Measurements from ENCODE around the gene SMIM10L2A. TPM values are rescaled to one million over a fixed set of nuclear protein-coding genes. Genes with fewer than 3 reads are reported as not detected.

The SMIM10L2A gene
- total RNA-seq, 1 donor from 2014 or later, result 7.8 TPM

GRCh38 chrX:135432881-135433521 lies 11.3 kb downstream of the SMIM10L2A start:
- H3K36me3 Mint-ChIP-seq, result no peaks in the 10 kb centered on the region
- peaks cover 24% of the 10 kb centered on the region for H3K9me3 Mint-ChIP-seq
- TF ChIP-seq CTCF (IDR thresholded peaks at IDR 0.05; ENCODE audit: unreplicated experiment), result no peak
- no peak overlapping the region for H3K27ac Mint-ChIP-seq
- H3K27me3 Mint-ChIP-seq (ENCODE audit: low read depth), result peaks cover 12% of the 10 kb centered on the region
- no peak overlapping the region for H3K4me3 Mint-ChIP-seq
- no peaks in the 10 kb centered on the region for H3K4me1 Mint-ChIP-seq
- DNase-seq (ENCODE audit: low spot score in 2 of 2, unreplicated experiment in 2 of 2), result no peak

GRCh38 chrX:135433531-135434257 lies 11.9 kb downstream of the SMIM10L2A start:
- peaks cover 12% of the 10 kb centered on the region for H3K27me3 Mint-ChIP-seq (ENCODE audit: low read depth)
- no peak for DNase-seq (ENCODE audit: low spot score in 2 of 2, unreplicated experiment in 2 of 2)
- no peak overlapping the region for H3K27ac Mint-ChIP-seq
- no peaks in the 10 kb centered on the region for H3K4me1 Mint-ChIP-seq
- TF ChIP-seq CTCF (IDR thresholded peaks at IDR 0.05; ENCODE audit: unreplicated experiment), result no peak
- no peaks in the 10 kb centered on the region for H3K36me3 Mint-ChIP-seq
- H3K4me3 Mint-ChIP-seq, result no peak overlapping the region
- peaks cover 24% of the 10 kb centered on the region for H3K9me3 Mint-ChIP-seq

- no peak for DNase-seq (ENCODE audit: low spot score in 2 of 2, unreplicated experiment in 2 of 2)
- no peak overlapping the region for H3K27ac Mint-ChIP-seq
- no peaks in the 10 kb centered on the region for H3K4me1 Mint-ChIP-seq
- no peak for TF ChIP-seq CTCF (IDR thresholded peaks at IDR 0.05; ENCODE audit: unreplicated experiment)
- H3K9me3 Mint-ChIP-seq, result peaks cover 20% of the 10 kb centered on the region
- no peaks in the 10 kb centered on the region for H3K36me3 Mint-ChIP-seq
- H3K4me3 Mint-ChIP-seq, result no peak overlapping the region
- peaks cover 5% of the 10 kb centered on the region for H3K27me3 Mint-ChIP-seq (ENCODE audit: low read depth)
Observed at GRCh38 chrX:135434258-135435138, 12.8 kb downstream of the SMIM10L2A start.

GRCh38 chrX:135435139-135435922 lies 13.6 kb downstream of the SMIM10L2A start:
- DNase-seq (ENCODE audit: low spot score in 2 of 2, unreplicated experiment in 2 of 2), result no peak
- H3K27ac Mint-ChIP-seq, result no peak overlapping the region
- H3K4me3 Mint-ChIP-seq, result no peak overlapping the region
- peaks cover 22% of the 10 kb centered on the region for H3K9me3 Mint-ChIP-seq
- H3K4me1 Mint-ChIP-seq, result no peaks in the 10 kb centered on the region
- TF ChIP-seq CTCF (IDR thresholded peaks at IDR 0.05; ENCODE audit: unreplicated experiment), result no peak
- H3K36me3 Mint-ChIP-seq, result no peaks in the 10 kb centered on the region
- peaks cover 3% of the 10 kb centered on the region for H3K27me3 Mint-ChIP-seq (ENCODE audit: low read depth)

GRCh38 chrX:135435933-135436332 lies 14.2 kb downstream of the SMIM10L2A start:
- H3K27me3 Mint-ChIP-seq (ENCODE audit: low read depth), result peaks cover 2% of the 10 kb centered on the region
- no peaks in the 10 kb centered on the region for H3K4me1 Mint-ChIP-seq
- no peaks in the 10 kb centered on the region for H3K36me3 Mint-ChIP-seq
- H3K4me3 Mint-ChIP-seq, result no peak overlapping the region
- no peak overlapping the region for H3K27ac Mint-ChIP-seq
- DNase-seq (ENCODE audit: low spot score in 2 of 2, unreplicated experiment in 2 of 2), result no peak
- TF ChIP-seq CTCF (IDR thresholded peaks at IDR 0.05; ENCODE audit: unreplicated experiment), result no peak
- H3K9me3 Mint-ChIP-seq, result peaks cover 26% of the 10 kb centered on the region
